H1 (cell line): ENCODE measurements around the gene CDCA5. TPM values are rescaled to one million over a fixed set of nuclear protein-coding genes. Genes with fewer than 3 reads are reported as not detected.

Source experiments
- CTCF ChIA-PET: fragments of 300-600 bp; sonication (Branson Sonifier 250); formaldehyde crosslinking; loops from one replicate; lab custom pipeline; 2021; ENCODE audit not compliant: partially characterized antibody; lab: Charles Lee
- POLR2A ChIA-PET: fragments of 300-600 bp; sonication (Branson Sonifier 250); formaldehyde crosslinking; loops from one replicate; lab custom pipeline; 2021; ENCODE audit warnings: inconsistent platforms; ENCODE audit not compliant: partially characterized antibody; lab: Charles Lee
- DNase-seq, 2 experiments: peaks; one replicate each; pipeline versions ENCODE4 v3.0.0 to v3.0.0-alpha.2; 2010 to 2022; ENCODE audit warnings: low spot score in 2 of 2, low read depth in 1 of 2, mixed read lengths in 1 of 2
- FAIRE-seq: peaks from 2 replicates; lab custom pipeline; 2011; peaks lifted over from hg19 to GRCh38; lab: Jason Lieb, UNC
- H2AFZ ChIP-seq: 2 replicates; pipeline ENCODE4 v1.8.1; 2012; ENCODE audit warnings: low read length, inconsistent platforms
- H2AK5ac ChIP-seq: 2 replicates; pipeline ENCODE4 v1.6.1; 2013; ENCODE audit warnings: low read depth, low read length
- H2BK120ac ChIP-seq: replicated peaks from 2 replicates; pipeline ENCODE3; 2013; ENCODE audit warnings: low read depth, low read length, inconsistent platforms
- H2BK12ac ChIP-seq: 2 replicates; pipeline ENCODE4 v1.6.1; 2013; ENCODE audit warnings: low read depth, low read length
- H2BK15ac ChIP-seq: 2 replicates; pipeline ENCODE4 v1.6.1; 2013; ENCODE audit warnings: low read length
- H2BK20ac ChIP-seq: 2 replicates; pipeline ENCODE4 v1.6.1; 2013; ENCODE audit warnings: low read length
- H2BK5ac ChIP-seq: 2 replicates; pipeline ENCODE4 v1.6.1; 2013; ENCODE audit warnings: low read depth, low read length
- H3K14ac ChIP-seq: 2 replicates; pipeline ENCODE4 v1.6.1; 2013; ENCODE audit warnings: inconsistent platforms; ENCODE audit not compliant: insufficient read length
- H3K18ac ChIP-seq: 2 replicates; pipeline ENCODE4 v1.6.1; 2013; ENCODE audit warnings: low read length; ENCODE audit errors: extremely low read depth
- H3K23ac ChIP-seq: 2 replicates; pipeline ENCODE4 v1.6.1; 2013; ENCODE audit warnings: inconsistent platforms; ENCODE audit not compliant: insufficient read length
- H3K23me2 ChIP-seq: 2 replicates; pipeline ENCODE4 v1.6.1; 2013; ENCODE audit warnings: low read depth, low read length
- H3K27ac ChIP-seq: 2 replicates; pipeline ENCODE4 v1.6.1; 2011; ENCODE audit warnings: low read depth, low read length, inconsistent platforms
- H3K27me3 ChIP-seq, 4 experiments: replicated peaks in 1 of 4; 1 replicate in 1 of 4; 2 replicates in 3 of 4; pipeline versions ENCODE4 v1.6.1 to v1.8.1; 2011 to 2013; ENCODE audit warnings: low read length in 3 of 4, mild to moderate bottlenecking in 3 of 4, inconsistent platforms in 2 of 4, mixed read lengths in 2 of 4, moderate library complexity in 1 of 4; ENCODE audit not compliant: control insufficient read depth in 3 of 4, insufficient read depth in 3 of 4; ENCODE audit errors: extremely low read depth in 1 of 4
- H3K36me3 ChIP-seq, 4 experiments: 2 replicates each; pipeline versions ENCODE4 v1.6.1 to v1.8.1; 2011 to 2013; ENCODE audit warnings: mild to moderate bottlenecking in 4 of 4, low read length in 3 of 4, moderate library complexity in 2 of 4, control low read depth in 1 of 4, inconsistent platforms in 1 of 4; ENCODE audit not compliant: insufficient read depth in 4 of 4, control insufficient read depth in 2 of 4
- H3K4ac ChIP-seq: replicated peaks from 2 replicates; pipeline ENCODE3; 2013; ENCODE audit warnings: low read length, low read depth, mixed read lengths, inconsistent platforms; ENCODE audit not compliant: insufficient read length
- H3K4me1 ChIP-seq, 4 experiments: replicated peaks in 1 of 4; 1 replicate in 1 of 4; 2 replicates in 3 of 4; pipeline versions ENCODE4 v1.6.1 to v1.8.1; 2011 to 2013; ENCODE audit warnings: low read length in 3 of 4, inconsistent platforms in 2 of 4, mixed read lengths in 1 of 4; ENCODE audit not compliant: insufficient read depth in 4 of 4, control insufficient read depth in 3 of 4
- H3K4me2 ChIP-seq, 2 experiments: 2 replicates each; pipeline versions ENCODE4 v1.6.1 to v1.8.1; 2011 to 2013; ENCODE audit warnings: low read depth in 2 of 2, low read length in 2 of 2, control low read depth in 1 of 2, inconsistent platforms in 1 of 2, mild to moderate bottlenecking in 1 of 2; ENCODE audit not compliant: insufficient read depth in 1 of 2
- H3K4me3 ChIP-seq, 4 experiments: fragments of 200-600, 300-600 bp in 1 of 4; sonication (generic), shearing (Covaris generic), sonication (Bioruptor Twin) in 1 of 4; 2 replicates each; pipeline versions ENCODE4 v1.5.1 to v1.8.1; 2011 to 2016; ENCODE audit warnings: low read length in 4 of 4, low read depth in 3 of 4, control low read depth in 2 of 4, inconsistent platforms in 2 of 4, mild to moderate bottlenecking in 2 of 4, mixed read lengths in 1 of 4, moderate library complexity in 1 of 4; ENCODE audit not compliant: insufficient read depth in 2 of 4; ENCODE audit errors: extremely low read depth in 1 of 4
- H3K56ac ChIP-seq: replicated peaks from 2 replicates; pipeline ENCODE3; 2013; ENCODE audit warnings: low read depth, mild to moderate bottlenecking, mixed read lengths, low read length, inconsistent platforms; ENCODE audit not compliant: insufficient read length
- H3K79me1 ChIP-seq: 2 replicates; pipeline ENCODE4 v1.6.1; 2013; ENCODE audit warnings: low read depth, low read length, control low read depth
- H3K79me2 ChIP-seq, 2 experiments: 2 replicates each; pipeline versions ENCODE4 v1.6.1 to v1.8.1; 2012 to 2013; ENCODE audit warnings: low read length in 2 of 2, mild to moderate bottlenecking in 2 of 2, inconsistent platforms in 1 of 2; ENCODE audit not compliant: insufficient read depth in 2 of 2, control insufficient read depth in 1 of 2
- H3K9ac ChIP-seq, 4 experiments: replicated peaks in 1 of 4; 1 replicate in 1 of 4; 2 replicates in 3 of 4; pipeline versions ENCODE4 v1.6.1 to v1.8.1; 2011 to 2013; ENCODE audit warnings: low read depth in 3 of 4, low read length in 3 of 4, control low read depth in 2 of 4, mild to moderate bottlenecking in 2 of 4, moderate library complexity in 2 of 4, inconsistent platforms in 1 of 4; ENCODE audit errors: extremely low read depth in 1 of 4
- H3K9me3 ChIP-seq, 2 experiments: 2 replicates each; pipeline versions ENCODE4 v1.6.1 to v1.8.1; 2012 to 2013; ENCODE audit warnings: mild to moderate bottlenecking in 2 of 2, moderate library complexity in 2 of 2, control low read depth in 1 of 2, inconsistent platforms in 1 of 2, low read depth in 1 of 2, low read length in 1 of 2, mixed read lengths in 1 of 2; ENCODE audit not compliant: insufficient read depth in 2 of 2
- H4K20me1 ChIP-seq, 2 experiments: replicated peaks in 1 of 2; 2 replicates each; pipeline versions ENCODE3 to v1.8.1; 2011 to 2013; ENCODE audit warnings: inconsistent platforms in 2 of 2, low read length in 2 of 2, mild to moderate bottlenecking in 1 of 2; ENCODE audit not compliant: insufficient read depth in 2 of 2, control insufficient read depth in 1 of 2
- H4K5ac ChIP-seq: 2 replicates; pipeline ENCODE4 v1.6.1; 2013; ENCODE audit warnings: low read length, low read depth, mixed read lengths, inconsistent platforms; ENCODE audit not compliant: insufficient read length
- H4K8ac ChIP-seq: 2 replicates; pipeline ENCODE4 v1.8.0; 2013; ENCODE audit warnings: mild to moderate bottlenecking, moderate library complexity, low read length, inconsistent platforms; ENCODE audit not compliant: insufficient read depth; ENCODE audit errors: extremely low read depth
- H4K91ac ChIP-seq: replicated peaks from 2 replicates; pipeline ENCODE3; 2013; ENCODE audit warnings: low read length, mixed read lengths, inconsistent platforms; ENCODE audit not compliant: insufficient read length
- TAF1 ChIP-seq: IDR thresholded peaks from 2 replicates; pipeline ENCODE4 v1.6.1; 2011; ENCODE audit warnings: mild to moderate bottlenecking, low read depth, low read length
- TBP ChIP-seq: IDR thresholded peaks from 2 replicates; pipeline ENCODE4 v1.6.1; 2011; ENCODE audit warnings: low read depth, low read length, improper control_type of control experiment
- TCF12 ChIP-seq: IDR thresholded peaks from 2 replicates; pipeline ENCODE4 v1.6.1; 2011; ENCODE audit warnings: low read depth, mild to moderate bottlenecking, low read length
- WGBS, 2 experiments: shearing (Covaris generic) in 1 of 2; methylation state at CpG; one replicate each; pipeline versions ENCODE4 v1.1.6 to v1.1.7; 2013 to 2015; ENCODE audit warnings: low lambda C conversion rate in 2 of 2, mixed read lengths in 2 of 2, inconsistent platforms in 1 of 2, low coverage in 1 of 2, missing lambda C conversion rate in 1 of 2; ENCODE audit not compliant: insufficient replicate concordance in 2 of 2, insufficient coverage in 1 of 2, insufficient read length in 1 of 2; ENCODE audit errors: extremely low coverage in 1 of 2, missing lambda C conversion rate in 1 of 2; 5-methylcytosine and 5-hydroxymethylcytosine counted together
- polyA plus RNA-seq, 7 experiments: library from polyadenylated mRNA; depleted of rRNA in 3 of 7; stranded (reverse) in 5 of 7; unstranded in 2 of 7; fragments of >200 nt in 5 of 7; fragments of 200-250 nt in 2 of 7; gene quantifications; 1 replicate in 5 of 7; 2 replicates in 1 of 7; 4 replicates in 1 of 7; pipeline versions ENCODE4 v1.2.1 to v1.2.3, GENCODE V29; 2011 to 2013; ENCODE audit warnings: missing spikeins in 2 of 7, mixed read lengths in 2 of 7
- total RNA-seq: library from RNA; stranded (reverse); fragmentation: NEBNext Ultra II Directional; extraction: Animal tissue kit (Norgen Biotek cat#: 25700); gene quantifications from 2 replicates; pipeline ENCODE4 v1.2.1, GENCODE V29; 2021

CDCA5 gene
- total and polyA plus RNA-seq, 2 of the 8 experiments (the other 6 are each of a cell fraction or from before 2014, with no cell fraction given) = 39.2 to 87.0 TPM

GRCh38 chr11:65090628-65091027 is 6.8 kb upstream of the CDCA5 start:
- Histone ChIP-seq H3K27ac (no peak overlapping the region), H3K4ac (no peak overlapping the region)
- POLR2A ChIA-PET = interaction anchor here (0.8 to 16.8 kb wide), 8 partner anchors 7 to 407 kb away, joined by 3 to 230 read pairs (median 5); partner anchors contain the start of genes ARL2, CDCA5, SF1 and TM7SF2

More at GRCh38 chr11:65090628-65091027, 6.8 kb upstream of the CDCA5 start:
- no peaks in the 10 kb centered on the region for H4K20me1 ChIP-seq
- peaks cover 0 to 1% (median under 1%) of the 10 kb centered on the region in 4 experiments; a peak in 1 of 7 replicates for H3K4me1 ChIP-seq
- no peak overlapping the region for H3K23ac ChIP-seq
- 0 out of 4 replicates have a peak, but pooled peaks cover 0 to 4% of the 10 kb centered on the region in 2 experiments for H3K79me2 ChIP-seq
- WGBS, 2 experiments = 94% methylated on average over 4 of the region's 4 CpGs; no CpG with 5 or more reads in 1 of the 2 experiments
- no peaks in the 10 kb centered on the region for H3K27me3 ChIP-seq
- H2AFZ ChIP-seq = no peak overlapping the region
- H3K79me1 ChIP-seq = peaks cover 6% of the 10 kb centered on the region; the same call in 1 of the 2 replicates
- no peak overlapping the region for H4K5ac ChIP-seq
- H2BK12ac ChIP-seq = no peak overlapping the region
- no peak overlapping the region for H3K4me2 ChIP-seq
- H3K9ac ChIP-seq = no peak overlapping the region
- peaks cover 2 to 13% (median 10%) of the 10 kb centered on the region in 4 experiments; a peak in 5 of 8 replicates for H3K36me3 ChIP-seq
- H2AK5ac ChIP-seq = no peak overlapping the region
- H3K14ac ChIP-seq = no peak overlapping the region
- H4K91ac ChIP-seq = no peak overlapping the region
- H3K23me2 ChIP-seq = no peaks in the 10 kb centered on the region
- FAIRE-seq (no peak), DNase-seq (no peak)
- no peak for TF ChIP-seq TBP
- TF ChIP-seq TAF1 = no peak
- no peak for TF ChIP-seq TCF12
- TF ChIP-seq, all 59 proteins: peak for 0
- no peak overlapping the region; the same call in 1 of the 2 replicates for H4K8ac ChIP-seq
- H2BK120ac ChIP-seq = no peak overlapping the region
- no peak overlapping the region for H2BK5ac ChIP-seq
- no peak overlapping the region for H2BK20ac ChIP-seq
- no peak overlapping the region for H3K56ac ChIP-seq
- H2BK15ac ChIP-seq = no peak overlapping the region
- no peak overlapping the region for H3K4me3 ChIP-seq
- CTCF ChIA-PET = interaction anchor here (0.6 to 2.0 kb wide), 7 partner anchors 13 to 439 kb away, joined by 3 to 9 read pairs (median 3); partner anchors contain the start of gene TM7SF2
- H3K9me3 ChIP-seq = no peaks in the 10 kb centered on the region
- no peak overlapping the region for H3K18ac ChIP-seq
